8988T (cell line): Measurements from ENCODE around the gene FBXO10.
A peak's percentile ranks its signal among the peaks of the same experiment; 100 is the strongest.
"Not testable (repeated sequence)": the region's sequence is repeated elsewhere in the genome, so short reads cannot be mapped to it uniquely, and the experiment has no call there.

Experiments used
- DNase-seq: peaks from one replicate; pipeline ENCODE4 v3.0.0; 2011

FBXO10 gene, protein sequence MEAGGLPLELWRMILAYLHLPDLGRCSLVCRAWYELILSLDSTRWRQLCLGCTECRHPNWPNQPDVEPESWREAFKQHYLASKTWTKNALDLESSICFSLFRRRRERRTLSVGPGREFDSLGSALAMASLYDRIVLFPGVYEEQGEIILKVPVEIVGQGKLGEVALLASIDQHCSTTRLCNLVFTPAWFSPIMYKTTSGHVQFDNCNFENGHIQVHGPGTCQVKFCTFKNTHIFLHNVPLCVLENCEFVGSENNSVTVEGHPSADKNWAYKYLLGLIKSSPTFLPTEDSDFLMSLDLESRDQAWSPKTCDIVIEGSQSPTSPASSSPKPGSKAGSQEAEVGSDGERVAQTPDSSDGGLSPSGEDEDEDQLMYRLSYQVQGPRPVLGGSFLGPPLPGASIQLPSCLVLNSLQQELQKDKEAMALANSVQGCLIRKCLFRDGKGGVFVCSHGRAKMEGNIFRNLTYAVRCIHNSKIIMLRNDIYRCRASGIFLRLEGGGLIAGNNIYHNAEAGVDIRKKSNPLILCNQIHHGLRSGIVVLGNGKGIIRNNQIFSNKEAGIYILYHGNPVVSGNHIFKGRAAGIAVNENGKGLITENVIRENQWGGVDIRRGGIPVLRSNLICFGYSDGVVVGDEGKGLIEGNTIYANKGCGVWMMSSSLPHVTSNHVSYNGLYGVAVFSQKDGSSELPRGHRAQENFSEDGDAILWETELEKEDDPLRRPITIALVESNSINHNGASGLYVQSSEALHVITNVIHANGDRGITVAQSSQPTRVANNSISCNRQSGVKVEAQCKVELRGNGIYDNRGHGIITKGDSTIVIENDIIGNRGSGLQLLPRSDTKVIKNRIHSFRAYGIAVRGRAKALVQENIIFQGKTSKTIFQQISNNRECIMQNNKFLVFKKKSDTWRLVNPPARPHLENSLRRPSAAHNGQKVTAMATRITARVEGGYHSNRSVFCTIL

DNA sequence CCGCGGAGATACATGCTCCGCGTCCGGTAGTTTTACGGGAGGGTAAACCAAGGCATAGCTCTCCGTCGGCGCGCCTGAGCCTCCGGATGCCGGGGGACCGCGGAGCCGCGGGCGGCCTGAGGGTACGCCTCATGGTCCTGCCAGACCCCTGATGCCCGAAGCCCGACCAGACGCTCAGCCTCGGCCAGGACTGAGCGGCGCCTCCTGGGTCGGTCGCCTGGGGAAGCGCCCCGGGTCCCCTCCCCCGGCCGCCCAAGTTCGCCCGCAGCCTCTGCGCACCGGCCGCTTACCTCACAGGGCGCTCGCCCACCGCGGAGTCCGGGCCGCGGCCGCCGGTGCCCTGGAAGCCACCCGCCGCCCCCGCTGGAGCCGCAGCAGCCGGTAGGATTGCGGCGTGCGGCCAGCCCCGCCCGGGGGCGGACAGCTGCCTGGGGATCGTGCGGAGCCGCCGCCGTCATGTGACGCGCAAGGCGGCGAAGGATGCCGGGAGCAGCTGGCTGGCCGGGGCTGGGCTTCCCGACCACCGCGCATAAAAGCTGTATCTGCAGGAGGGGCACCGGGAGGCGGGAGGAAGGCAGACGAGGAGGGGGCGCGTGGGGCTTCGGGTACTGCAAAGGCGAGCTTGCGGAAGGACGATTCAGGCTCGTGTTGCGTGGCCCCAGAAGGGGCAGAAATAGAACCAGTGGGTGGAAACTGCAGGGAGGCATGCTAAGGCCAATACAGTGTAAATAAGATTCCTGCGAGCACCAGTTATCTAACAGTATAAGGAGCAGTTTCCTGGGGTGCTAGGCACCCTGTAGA, at the start of gene FBXO10:
Gene FBXO10 (minus strand): TSS at position 460 of the 801 bp plus-strand sequence. CDS start 34,612 bp downstream, outside the sequence.
- peak; percentile 60 for DNase-seq

DNA sequence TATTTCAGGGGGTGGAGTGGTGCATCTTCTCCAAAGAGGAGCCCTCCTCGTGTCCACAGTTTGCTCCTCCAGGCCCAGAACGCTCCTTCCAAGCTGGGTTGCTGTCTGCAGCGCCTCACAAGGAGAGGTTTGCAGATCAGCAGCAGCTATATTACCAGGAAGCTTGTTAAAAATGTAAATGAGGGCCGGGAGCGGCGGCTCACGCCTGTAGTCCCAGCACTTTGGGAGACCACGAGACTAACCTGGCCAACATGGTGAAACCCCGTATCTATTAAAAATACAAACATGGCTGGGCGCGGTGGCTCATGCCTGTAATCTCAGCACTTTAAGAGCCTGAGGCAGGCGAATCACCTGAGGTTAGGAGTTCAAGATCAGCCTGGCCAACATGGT, 49.6 kb upstream of the FBXO10 start:
- no peak for DNase-seq

- DNase-seq: no peak
Measured at GRCh38 chr9:37625036-37625757, 49.0 kb upstream of the FBXO10 start.

- no peak for DNase-seq
Measured at GRCh38 chr9:37624073-37624472, 47.9 kb upstream of the FBXO10 start.

- DNase-seq: no peak
Measured at GRCh38 chr9:37623267-37623666, 47.1 kb upstream of the FBXO10 start.

GRCh38 chr9:37622462-37622861, 46.3 kb upstream of the FBXO10 start:
- DNase-seq: no peak

DNA sequence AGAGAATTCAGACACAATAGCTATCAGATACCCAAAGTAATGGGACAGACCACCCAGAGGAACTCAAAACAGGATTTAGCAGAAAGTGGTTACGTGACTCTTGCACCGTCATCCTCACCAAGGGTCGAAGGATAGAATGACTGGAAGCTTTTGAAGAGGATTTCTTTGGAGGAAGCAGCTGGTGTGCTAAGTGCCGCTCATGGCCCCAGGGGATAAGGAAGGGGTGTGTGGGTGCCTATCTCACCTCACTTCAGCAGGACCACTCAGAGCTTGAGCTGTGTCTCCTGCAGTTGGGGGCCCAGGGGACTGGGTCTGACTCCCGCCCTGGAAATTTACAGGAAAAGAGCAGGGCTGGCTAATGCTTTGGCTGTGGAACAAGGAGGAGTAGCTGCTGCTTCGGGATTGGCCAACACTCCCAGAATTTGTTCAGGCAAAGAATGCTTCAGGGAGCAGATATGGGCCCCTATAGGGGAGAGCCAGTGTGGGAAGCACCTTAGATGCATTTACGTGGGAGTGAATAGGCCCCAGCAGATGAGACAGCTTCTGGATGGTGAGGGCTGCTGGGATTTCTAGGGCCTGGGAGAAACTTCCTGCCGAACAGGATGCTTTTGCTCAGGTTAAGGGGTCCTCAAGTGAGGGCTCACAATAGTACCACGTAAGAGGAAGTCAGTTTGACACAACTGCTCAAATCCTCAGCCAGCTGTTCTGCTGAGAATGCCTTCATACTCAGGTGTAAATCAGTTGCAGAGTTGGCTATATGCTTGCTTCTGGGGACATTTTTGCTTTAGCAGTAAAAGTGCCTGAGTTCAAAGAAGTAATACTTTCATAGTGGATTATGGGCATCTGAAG, 45.3 kb upstream of the FBXO10 start:
- DNase-seq: no peak

DNA sequence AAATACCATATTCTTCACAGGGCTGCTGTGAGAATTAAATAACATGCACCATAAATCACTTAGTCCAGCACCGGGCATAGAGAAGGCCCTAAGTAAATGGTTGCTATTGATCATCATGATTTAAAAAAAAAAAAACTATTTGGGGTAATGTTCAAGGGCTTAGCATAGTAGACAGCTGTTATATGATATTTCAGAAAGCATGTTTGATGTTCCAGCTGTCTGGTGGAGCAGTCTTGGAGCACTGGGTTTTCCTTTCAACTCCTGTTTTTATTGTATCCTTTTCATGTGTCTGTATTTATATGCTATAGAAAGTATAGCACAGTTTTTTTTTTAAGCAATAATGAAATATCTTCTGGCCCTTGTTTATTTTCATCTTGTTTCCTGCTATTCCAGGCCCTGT, 44.2 kb upstream of the FBXO10 start:
- DNase-seq: no peak

DNA sequence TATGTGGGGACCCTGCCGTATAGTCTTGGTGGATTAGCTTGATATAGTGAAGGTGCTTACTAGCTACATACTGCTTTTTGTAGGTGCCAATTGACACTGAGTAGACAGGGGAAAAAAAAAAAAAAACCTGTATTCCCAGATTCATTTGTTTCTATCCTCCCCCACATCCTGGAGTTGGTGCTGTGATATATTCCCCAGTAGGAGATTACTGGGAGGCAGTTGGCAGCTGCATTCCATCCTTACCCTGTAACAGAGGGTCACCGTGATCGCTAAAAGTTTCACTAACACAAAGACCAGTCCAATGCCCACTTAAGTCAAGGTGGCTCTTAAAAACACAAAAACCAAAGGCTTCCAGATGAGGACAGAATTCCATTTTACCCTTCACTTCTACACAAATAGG, 43.6 kb upstream of the FBXO10 start:
- DNase-seq: no peak

GRCh38 chr9:37618817-37619216, 42.6 kb upstream of the FBXO10 start:
- DNase-seq: no peak

DNA sequence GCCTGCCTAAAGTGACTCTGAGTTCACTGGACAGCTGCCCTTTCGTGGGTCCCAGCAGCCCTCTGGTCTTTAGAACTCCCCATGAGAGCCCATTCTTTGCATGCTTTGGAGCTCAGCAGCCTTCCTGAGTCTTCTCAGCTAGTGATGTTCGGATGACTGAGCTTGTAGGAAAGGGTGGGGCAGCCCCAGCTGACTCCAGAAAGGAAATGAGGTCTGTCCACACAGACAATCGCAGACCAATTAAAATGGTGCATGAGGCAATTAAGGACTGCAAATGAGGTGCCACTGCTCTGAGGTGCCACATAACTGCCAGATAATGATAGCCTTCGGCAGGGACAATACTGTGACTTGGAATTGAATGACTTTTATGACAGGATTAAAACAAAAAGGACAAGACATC, 41.7 kb upstream of the FBXO10 start:
- no peak for DNase-seq

- DNase-seq: no peak
Measured at GRCh38 chr9:37617161-37617560, 41.0 kb upstream of the FBXO10 start.

DNA sequence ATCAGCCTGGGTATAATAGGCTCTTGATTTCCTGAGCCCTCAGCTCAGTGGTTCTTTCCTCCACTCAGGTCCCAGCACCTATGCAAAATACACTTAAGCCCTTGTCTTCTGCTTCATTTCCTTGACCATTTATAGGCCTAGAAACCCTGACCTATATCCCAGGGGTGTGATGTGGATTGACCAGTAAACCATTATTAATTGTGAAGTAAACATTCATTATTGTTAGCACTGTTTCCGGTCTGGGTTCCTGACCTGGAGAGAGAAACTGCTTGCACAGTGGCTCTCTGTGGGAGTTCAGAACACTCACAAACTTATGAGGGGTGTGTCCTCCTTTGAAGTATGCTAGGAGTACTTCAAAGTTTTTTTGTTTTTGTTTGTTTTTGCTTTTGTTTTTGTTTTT, 35.8 kb upstream of the FBXO10 start:
- DNase-seq: no peak

- DNase-seq: no peak
Measured at GRCh38 chr9:37611014-37611413, 34.8 kb upstream of the FBXO10 start.

DNA sequence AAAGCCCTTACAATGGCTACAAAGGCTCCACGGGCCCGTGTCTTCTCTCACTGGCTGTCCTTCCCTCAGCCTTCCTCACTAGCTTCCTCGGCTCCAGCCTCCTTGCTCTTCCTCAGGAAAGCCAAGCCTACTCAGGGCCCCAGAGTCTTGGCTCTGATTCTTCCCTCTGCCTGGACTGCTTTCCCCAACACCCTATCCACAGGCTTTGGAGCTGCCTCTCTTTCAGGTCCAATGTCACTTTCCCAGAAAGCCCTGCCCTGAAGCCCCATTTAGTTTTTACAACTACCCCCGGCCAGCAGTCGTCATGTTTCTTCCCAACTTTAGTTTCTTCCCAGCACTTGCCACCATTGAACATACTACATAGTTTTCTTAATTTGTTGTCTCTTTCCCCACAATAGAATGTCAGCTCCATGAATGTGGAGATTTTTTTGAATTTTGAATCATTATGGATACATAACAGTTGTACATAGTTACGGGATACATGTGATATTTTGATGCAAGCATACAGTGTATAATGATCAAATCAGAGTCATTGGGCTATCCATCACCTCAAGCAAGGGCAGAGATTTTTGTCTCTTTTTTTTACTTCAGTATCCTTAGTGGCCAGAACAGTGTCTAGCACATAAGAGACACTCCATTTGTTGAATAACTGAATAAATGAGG, 33.7 kb upstream of the FBXO10 start:
- DNase-seq: no peak

DNA sequence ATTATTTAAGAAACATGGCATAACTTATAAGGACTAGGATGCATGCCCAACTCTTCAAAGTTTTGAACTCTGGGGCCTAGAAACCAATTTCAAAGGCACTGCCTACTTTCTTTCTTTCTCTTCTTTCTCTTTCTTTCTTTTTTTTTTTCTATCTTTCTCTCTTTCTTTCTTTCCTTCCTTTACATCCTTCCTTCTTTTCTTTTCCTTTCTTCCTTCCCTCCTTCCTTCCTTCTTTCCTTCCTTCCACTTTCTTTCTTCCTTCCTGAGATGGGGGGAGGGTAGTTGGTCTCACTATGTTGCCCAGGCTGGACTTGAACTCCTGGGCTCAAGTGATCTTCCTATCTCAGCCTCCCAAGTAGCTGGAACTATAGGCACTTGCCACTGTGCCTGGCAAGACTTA, 32.1 kb upstream of the FBXO10 start:
- DNase-seq: no peak

- DNase-seq: no peak
Measured at GRCh38 chr9:37604296-37604695, 28.1 kb upstream of the FBXO10 start.

DNA sequence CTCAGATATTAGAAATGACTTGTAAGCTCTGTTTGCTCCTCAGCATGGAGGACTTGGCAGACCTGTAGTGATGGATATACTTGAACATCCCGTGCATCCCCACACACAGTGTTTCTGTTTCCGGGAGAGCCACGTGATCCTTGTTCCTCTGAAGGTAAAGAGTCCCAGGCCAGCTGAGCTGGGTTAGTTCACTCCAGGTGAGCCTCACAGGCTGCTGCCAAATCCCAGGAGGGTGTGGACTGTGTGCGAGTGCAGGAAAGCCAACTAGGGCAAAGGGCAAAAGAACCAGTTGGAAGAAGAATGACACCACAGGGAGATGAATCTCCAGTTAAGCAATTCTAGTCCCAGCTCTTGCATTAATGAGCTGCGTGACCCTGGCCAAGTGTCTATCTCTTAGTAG, 26.6 kb upstream of the FBXO10 start:
- DNase-seq: no peak

- not testable (repeated sequence) for DNase-seq
Measured at GRCh38 chr9:37602061-37602460, 25.9 kb upstream of the FBXO10 start.

DNA sequence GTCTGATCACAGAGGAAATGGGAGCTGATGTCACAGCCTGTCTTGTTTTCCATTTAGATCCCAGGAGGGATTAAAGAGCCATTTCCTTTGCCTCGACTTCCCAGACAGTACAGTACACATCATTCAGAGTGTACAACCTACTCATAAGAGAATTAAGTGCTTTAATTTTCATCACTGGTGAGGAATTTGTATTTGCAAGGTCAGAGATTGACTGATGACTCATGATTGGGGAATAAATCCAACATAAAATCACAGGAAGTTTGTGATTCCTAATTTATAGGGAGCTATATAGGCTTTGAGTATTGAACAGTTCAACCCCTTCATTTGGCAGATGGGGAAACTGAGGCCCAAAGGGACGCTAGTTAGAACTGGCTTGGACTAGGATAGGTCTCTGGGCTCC, 20.3 kb upstream of the FBXO10 start:
- no peak for DNase-seq
